ENCODE results near the gene SRSF12. TPM values are rescaled to one million over a fixed set of nuclear protein-coding genes. Genes with fewer than 3 reads are reported as not detected.

SRSF12 gene
- total RNA-seq, 2 experiments from 2014 or later: not detected

Other genes with a start within 250 kb of the SRSF12 start
- 10 to 100 TPM; 18.9 to 21.3 TPM for gene RNGTT, start 154.5 kb downstream of the SRSF12 start, total RNA-seq
- 100 to 1,000 TPM in 1 of 2 experiments, 10 to 100 TPM in 1; 95.0 to 111 TPM for gene PNRC1, start 37.3 kb downstream of the SRSF12 start, total RNA-seq
- gene PM20D2, start 28.0 kb upstream of the SRSF12 start, total RNA-seq: 10 to 100 TPM; 15.5 to 17.4 TPM
- not detected for gene GABRR1, start 99.3 kb upstream of the SRSF12 start, total RNA-seq
- under 1 TPM; 0.30 to 0.77 TPM for gene GABRR2, start 197.2 kb upstream of the SRSF12 start, total RNA-seq
- 10 to 100 TPM; 25.9 to 30.9 TPM for gene UBE2J1, start 234.7 kb upstream of the SRSF12 start, total RNA-seq